WERI-Rb-1 (cell line): ENCODE results near the gene ACOXL.

Source experiments
- DNase-seq: peaks from one replicate; pipeline ENCODE4 v3.0.0-alpha.2; 2020
- H3K27ac ChIP-seq: fragments of 250-450 bp; sonication (Bioruptor Pico); 2 replicates; pipeline ENCODE4 v1.5.1; 2020; ENCODE audit warnings: mild to moderate bottlenecking, moderate library complexity
- H3K27me3 ChIP-seq: fragments of 250-450 bp; sonication (Bioruptor Pico); 2 replicates; pipeline ENCODE4 v1.5.1; 2021; ENCODE audit warnings: mild to moderate bottlenecking, low read depth, moderate library complexity; ENCODE audit not compliant: insufficient read depth, severe bottlenecking
- H3K36me3 ChIP-seq: fragments of 250-450 bp; sonication (Bioruptor Pico); 2 replicates; pipeline ENCODE4 v1.5.1; 2020; ENCODE audit warnings: mild to moderate bottlenecking, moderate library complexity
- H3K4me3 ChIP-seq: 2 replicates; pipeline ENCODE4 v1.5.1; 2011; ENCODE audit warnings: low read depth, mild to moderate bottlenecking, control low read depth, low read length
- H3K9me3 ChIP-seq: fragments of 250-450 bp; sonication (Bioruptor Pico); 2 replicates; pipeline ENCODE4 v1.5.1; 2021; ENCODE audit warnings: mild to moderate bottlenecking, moderate library complexity; ENCODE audit not compliant: severe bottlenecking
- TF ChIP-seq, protein P1 (sequence below): IDR thresholded peaks from 2 replicates; pipeline ENCODE4 v1.5.1; 2011; ENCODE audit warnings: low read depth, mild to moderate bottlenecking, control low read depth, inconsistent platforms, low read length

The ACOXL gene

DNA sequence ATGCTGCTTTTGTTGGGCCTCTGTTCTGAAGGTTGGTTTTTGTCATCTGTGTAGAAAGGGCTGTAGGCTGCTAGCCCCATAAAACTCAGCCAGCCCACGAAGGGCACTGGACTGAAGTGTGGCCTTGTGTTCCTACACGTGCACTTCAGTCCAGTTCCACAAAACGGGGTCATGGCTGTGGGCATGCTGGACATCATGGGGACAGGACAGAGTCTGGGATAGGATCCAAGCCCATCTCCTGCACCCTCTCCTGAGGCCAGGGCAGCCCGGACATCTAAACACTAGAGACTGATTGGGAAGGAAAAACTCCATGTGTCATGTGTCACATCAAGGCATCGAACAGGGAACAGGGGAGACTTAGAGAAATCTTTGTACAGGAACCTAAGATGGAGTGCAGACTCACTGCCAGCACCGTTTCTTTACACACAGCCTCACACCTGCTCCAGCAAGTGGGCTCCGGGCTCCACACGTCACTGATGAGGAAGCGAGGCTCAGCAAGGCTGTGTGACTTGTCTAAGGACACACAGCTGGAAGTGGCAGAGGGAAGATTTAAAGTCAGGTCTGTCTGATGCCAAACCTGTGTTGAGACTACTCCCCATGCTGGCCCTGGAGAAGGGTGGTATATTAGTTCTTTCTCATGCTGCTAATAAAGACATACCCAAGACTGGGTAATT, 313.5 kb downstream of the ACOXL start:
- Histone ChIP-seq H3K4me3 (no peak overlapping the region), H3K27ac (no peak overlapping the region), H3K9me3 (no peaks in the 10 kb centered on the region), H3K36me3 (no peaks in the 10 kb centered on the region), H3K27me3 (peaks cover 81% of the 10 kb centered on the region)
- TF ChIP-seq, protein P1, sequence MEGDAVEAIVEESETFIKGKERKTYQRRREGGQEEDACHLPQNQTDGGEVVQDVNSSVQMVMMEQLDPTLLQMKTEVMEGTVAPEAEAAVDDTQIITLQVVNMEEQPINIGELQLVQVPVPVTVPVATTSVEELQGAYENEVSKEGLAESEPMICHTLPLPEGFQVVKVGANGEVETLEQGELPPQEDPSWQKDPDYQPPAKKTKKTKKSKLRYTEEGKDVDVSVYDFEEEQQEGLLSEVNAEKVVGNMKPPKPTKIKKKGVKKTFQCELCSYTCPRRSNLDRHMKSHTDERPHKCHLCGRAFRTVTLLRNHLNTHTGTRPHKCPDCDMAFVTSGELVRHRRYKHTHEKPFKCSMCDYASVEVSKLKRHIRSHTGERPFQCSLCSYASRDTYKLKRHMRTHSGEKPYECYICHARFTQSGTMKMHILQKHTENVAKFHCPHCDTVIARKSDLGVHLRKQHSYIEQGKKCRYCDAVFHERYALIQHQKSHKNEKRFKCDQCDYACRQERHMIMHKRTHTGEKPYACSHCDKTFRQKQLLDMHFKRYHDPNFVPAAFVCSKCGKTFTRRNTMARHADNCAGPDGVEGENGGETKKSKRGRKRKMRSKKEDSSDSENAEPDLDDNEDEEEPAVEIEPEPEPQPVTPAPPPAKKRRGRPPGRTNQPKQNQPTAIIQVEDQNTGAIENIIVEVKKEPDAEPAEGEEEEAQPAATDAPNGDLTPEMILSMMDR: no peak
- DNase-seq: no peak

DNA sequence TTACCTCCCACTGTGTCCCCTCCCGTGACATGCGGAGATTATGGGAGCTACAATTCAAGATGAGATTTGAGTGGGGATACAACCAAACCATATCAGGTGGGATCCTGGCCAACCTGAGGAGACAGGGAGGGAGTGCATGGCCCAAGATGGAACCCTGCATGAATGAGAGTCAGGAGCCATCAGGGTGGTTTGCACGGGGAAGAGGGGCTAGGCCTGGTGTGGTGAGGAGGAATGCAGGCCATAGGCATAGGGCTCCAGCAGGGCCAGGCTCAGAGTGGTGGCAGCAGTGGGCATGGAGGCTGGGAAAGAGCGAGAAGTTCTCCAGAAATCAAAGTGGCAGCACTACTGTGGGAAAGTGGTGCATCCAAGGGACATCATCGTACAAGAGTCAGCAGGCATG, 314.3 kb downstream of the ACOXL start:
- H3K36me3 ChIP-seq: no peaks in the 10 kb centered on the region
- H3K4me3 ChIP-seq: no peak overlapping the region
- H3K27ac ChIP-seq: no peak overlapping the region
- H3K9me3 ChIP-seq: no peaks in the 10 kb centered on the region
- DNase-seq: no peak
- TF ChIP-seq, protein P1: no peak
- H3K27me3 ChIP-seq: peaks cover 81% of the 10 kb centered on the region

DNA sequence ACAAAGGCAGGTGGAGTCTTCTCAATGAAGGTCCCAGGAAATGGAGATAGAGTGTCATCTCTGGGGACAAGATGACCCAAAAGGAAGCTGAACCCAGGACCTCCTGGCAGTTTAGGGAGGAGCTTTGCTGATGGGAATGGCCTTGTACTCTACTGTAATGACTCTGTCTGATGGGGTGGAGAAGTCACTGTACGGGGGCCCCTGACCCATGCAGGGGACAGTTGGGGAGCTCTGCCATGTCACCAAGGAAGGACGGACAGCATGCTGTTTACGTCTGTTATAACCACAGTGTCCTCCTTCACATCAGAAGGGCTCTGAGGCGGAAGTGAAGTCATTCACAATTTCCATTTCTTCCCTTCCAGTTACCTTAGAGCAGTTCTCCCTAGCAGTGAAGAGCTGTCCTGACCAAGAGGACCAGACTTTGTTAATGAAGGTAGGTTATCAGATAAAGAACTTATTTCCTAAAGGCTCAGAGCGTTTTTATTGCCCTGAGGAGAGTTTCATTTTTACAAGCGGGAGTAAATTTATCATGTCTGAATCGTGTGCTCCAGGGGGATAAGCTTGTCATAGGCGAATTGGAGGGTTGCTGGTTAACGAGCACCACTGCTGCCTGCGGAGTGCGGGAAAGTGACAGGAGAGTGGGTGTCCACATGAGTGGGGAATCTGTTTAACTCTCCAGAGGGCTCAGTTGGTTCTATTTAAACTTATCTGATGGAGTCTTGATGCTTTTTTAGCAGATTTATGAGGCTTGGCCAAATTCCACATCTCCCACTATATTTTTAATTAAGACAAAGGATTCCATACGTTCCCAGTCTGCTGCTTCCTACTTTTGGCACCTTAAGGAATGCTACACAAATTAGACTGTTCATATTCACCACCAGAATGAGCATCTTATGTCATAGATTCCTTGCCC, 316.7 kb downstream of the ACOXL start:
- Histone ChIP-seq H3K9me3 (no peaks in the 10 kb centered on the region), H3K4me3 (no peak overlapping the region), H3K36me3 (no peaks in the 10 kb centered on the region), H3K27me3 (peaks cover 79% of the 10 kb centered on the region), H3K27ac (no peak overlapping the region)
- TF ChIP-seq, protein P1: no peak
- no peak for DNase-seq

DNA sequence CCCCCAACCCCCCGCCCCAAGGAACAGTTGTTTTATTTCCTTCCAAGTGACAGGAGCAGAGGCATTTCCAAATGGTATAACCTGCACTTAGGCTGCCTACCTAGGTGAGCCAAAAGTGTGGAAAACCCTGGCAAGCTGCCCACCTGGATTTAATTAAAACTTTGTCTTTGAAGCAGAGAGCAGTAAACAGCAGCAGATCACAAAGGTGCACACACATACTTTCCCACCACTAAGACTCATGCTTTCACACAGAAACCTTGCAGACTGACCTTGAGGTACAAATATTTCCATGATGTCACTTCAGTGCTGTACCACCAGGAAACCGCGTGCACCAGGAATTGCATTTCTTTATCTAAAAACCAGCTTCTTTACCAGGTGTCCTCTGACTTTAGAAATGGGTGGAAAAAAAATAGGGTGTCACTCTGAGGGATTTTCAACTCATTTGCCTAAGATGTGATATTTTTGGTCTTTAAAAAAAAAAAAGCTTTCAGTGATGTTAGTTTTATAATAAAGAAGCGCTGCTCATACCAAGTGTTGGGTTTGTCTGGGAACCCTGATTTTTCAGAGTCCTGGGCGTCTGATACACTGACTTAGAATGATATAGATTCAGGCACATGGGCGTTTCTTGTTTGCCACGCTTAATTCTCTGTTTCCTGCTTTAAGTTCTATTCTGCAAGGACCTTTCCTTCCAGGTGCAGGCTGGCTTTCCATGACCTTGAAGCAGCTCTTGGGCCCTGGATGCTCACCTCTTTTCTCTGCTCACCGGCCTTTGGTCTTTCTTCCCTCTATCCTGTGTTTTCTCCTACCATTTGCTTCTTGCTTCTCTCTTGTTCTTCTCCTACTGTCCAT, 317.6 kb downstream of the ACOXL start:
- H3K27ac ChIP-seq: no peak overlapping the region
- no peak overlapping the region for H3K4me3 ChIP-seq
- DNase-seq: no peak
- no peaks in the 10 kb centered on the region for H3K36me3 ChIP-seq
- H3K9me3 ChIP-seq: no peaks in the 10 kb centered on the region
- TF ChIP-seq, protein P1: no peak
- H3K27me3 ChIP-seq: peaks cover 78% of the 10 kb centered on the region

DNA sequence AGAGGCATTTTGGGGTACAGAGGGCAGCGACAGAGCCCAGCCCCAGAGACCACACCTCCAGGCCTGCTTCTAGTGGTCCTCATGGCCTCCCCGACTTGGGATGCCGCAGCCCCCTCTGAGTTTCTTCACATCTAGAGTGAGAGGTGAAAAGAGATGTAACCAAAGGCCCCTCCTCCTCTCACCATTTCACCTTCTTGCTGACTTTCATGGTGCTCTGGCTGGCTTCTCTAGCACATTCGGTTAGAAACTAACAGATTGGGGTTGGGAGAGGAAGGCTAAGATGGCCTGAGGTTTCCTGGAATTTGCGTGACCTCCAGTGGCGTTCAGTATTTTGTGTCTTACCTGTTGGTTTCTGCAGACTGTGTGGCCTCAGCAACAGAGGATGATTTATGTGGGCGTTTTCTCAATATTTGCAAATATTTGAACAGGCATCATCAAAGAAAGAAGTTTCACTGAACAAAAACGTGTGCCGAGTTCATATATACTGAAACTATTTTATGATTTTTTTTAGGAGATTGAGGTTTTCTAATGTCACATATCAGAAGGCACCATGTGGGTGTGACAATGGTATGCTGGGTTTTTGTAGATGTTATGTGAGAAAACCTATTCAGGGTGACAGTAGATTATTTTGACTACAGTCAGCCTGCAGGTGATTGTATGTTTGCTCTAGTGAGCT, 318.5 kb downstream of the ACOXL start:
- Histone ChIP-seq H3K27ac (no peak overlapping the region), H3K27me3 (peaks cover 79% of the 10 kb centered on the region), H3K36me3 (no peaks in the 10 kb centered on the region), H3K4me3 (no peak overlapping the region), H3K9me3 (no peaks in the 10 kb centered on the region)
- TF ChIP-seq, protein P1: no peak
- DNase-seq: no peak
